AG04450 (cell line): Measurements from ENCODE around the gene GNB3. TPM values are rescaled to one million over a fixed set of nuclear protein-coding genes. Genes with fewer than 3 reads are reported as not detected.
A peak's percentile ranks its signal among the peaks of the same experiment; 100 is the strongest.
"Not testable (repeated sequence)": the region's sequence is repeated elsewhere in the genome, so short reads cannot be mapped to it uniquely, and the experiment has no call there.

Experiments
- CTCF ChIA-PET: fragments of 300-600, 350-600 bp; formaldehyde crosslinking; extraction: SDS; loops from one replicate; lab custom pipeline; 2022; ENCODE audit warnings: antibody characterized with exemption, inconsistent platforms; lab: Charles Lee
- POLR2A ChIA-PET: fragments of 350-600 bp; formaldehyde crosslinking; extraction: SDS; loops from one replicate; lab custom pipeline; 2021; ENCODE audit warnings: antibody characterized with exemption, inconsistent platforms; lab: Yijun Ruan, JAX
- DNase-seq: peaks from one replicate; pipeline ENCODE4 v3.0.0-alpha.2; 2011; ENCODE audit warnings: low read depth, low spot score
- H3K27ac ChIP-seq: one replicate; pipeline ENCODE4 v1.5.1; 2012; ENCODE audit warnings: low read depth, low read length, control low read depth
- H3K27me3 ChIP-seq: one replicate; pipeline ENCODE4 v1.6.0; 2012; ENCODE audit warnings: low read length; ENCODE audit not compliant: control insufficient read depth, insufficient read depth
- H3K4me3 ChIP-seq: 2 replicates; pipeline ENCODE4 v1.5.1; 2011; ENCODE audit warnings: mild to moderate bottlenecking, low read depth, low read length, control low read depth
- H3K9me3 ChIP-seq: 2 replicates; pipeline ENCODE4 v1.5.1; 2012; ENCODE audit warnings: low read length; ENCODE audit not compliant: control insufficient read depth, insufficient read depth
- polyA plus RNA-seq: library from polyadenylated mRNA; depleted of rRNA; stranded (reverse); fragments of >200 nt; gene quantifications from 2 replicates; pipeline ENCODE4 v1.2.3, GENCODE V29; 2011; rRNA removed
- TF ChIP-seq, protein P1 (sequence below): IDR thresholded peaks from 2 replicates; pipeline ENCODE4 v1.5.1; 2011; ENCODE audit warnings: low read depth, low read length, control low read depth, inconsistent platforms

Gene GNB3
- polyA plus RNA-seq, 1 experiment, result 3.6 TPM

DNA sequence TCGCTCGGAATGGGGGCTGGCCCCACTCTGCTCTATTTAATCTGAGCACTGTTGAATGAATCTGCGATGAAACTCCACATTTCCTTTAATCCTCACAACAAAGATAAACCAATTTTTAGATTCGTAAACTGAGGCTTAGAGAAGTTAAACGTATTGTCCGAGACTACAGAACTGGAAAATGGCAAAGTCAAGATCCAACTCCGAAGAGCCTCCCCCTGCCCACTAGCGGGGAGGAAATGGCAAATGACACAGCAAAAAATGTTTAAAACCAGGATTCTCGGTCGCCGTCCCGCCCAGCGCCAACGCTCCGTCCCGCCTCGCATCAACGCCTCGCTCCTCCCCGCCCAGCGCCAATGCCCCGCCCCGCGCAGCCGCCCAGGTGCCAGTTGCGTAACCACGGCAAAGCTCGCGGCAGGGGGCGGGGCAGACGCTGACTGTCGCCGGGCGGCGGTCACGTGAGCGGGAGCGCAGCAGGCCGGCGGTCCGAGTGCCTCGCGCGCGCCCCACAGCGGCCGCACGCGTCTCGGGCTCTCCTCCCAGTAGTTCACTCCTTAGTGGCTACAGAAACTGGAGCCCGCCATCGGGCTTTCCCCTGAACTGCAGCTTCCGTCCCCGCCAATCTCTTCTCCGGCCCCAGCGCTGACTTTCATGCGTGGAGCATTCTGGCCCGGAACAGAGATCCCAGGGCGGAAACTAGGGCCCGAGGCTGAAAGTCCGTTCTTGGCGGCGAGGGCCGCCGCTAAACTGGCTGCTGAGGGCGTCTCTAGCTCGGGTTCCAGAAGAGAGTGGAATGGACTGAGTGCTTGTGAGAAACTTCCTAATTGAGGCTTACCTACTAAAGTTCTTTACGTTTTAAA lies 50.3 kb downstream of the GNB3 start:
- Histone ChIP-seq H3K4me3 (peak overlapping the region; percentile 59), H3K27ac (peak overlapping the region; percentile 94), H3K27me3 (no peaks in the 10 kb centered on the region), H3K9me3 (no peaks in the 10 kb centered on the region; the same call in 1 of the 2 replicates)
- TF ChIP-seq, protein P1, sequence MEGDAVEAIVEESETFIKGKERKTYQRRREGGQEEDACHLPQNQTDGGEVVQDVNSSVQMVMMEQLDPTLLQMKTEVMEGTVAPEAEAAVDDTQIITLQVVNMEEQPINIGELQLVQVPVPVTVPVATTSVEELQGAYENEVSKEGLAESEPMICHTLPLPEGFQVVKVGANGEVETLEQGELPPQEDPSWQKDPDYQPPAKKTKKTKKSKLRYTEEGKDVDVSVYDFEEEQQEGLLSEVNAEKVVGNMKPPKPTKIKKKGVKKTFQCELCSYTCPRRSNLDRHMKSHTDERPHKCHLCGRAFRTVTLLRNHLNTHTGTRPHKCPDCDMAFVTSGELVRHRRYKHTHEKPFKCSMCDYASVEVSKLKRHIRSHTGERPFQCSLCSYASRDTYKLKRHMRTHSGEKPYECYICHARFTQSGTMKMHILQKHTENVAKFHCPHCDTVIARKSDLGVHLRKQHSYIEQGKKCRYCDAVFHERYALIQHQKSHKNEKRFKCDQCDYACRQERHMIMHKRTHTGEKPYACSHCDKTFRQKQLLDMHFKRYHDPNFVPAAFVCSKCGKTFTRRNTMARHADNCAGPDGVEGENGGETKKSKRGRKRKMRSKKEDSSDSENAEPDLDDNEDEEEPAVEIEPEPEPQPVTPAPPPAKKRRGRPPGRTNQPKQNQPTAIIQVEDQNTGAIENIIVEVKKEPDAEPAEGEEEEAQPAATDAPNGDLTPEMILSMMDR, result peak; percentile 70
- DNase-seq, result peak; percentile 91
- ChIA-PET POLR2A (interaction anchor here (0.6 to 2.0 kb wide), 16 partner anchors 9 to 217 kb away, joined by 3 to 35 read pairs (median 4); partner anchors contain the start of genes C12orf57, C1S, GPR162 and LRRC23), CTCF (interaction anchor here (0.6 to 2.8 kb wide), 18 partner anchors 8 to 822 kb away, joined by 3 to 50 read pairs (median 5); partner anchors contain the start of genes LRRC23, SPSB2 and USP5)

DNA sequence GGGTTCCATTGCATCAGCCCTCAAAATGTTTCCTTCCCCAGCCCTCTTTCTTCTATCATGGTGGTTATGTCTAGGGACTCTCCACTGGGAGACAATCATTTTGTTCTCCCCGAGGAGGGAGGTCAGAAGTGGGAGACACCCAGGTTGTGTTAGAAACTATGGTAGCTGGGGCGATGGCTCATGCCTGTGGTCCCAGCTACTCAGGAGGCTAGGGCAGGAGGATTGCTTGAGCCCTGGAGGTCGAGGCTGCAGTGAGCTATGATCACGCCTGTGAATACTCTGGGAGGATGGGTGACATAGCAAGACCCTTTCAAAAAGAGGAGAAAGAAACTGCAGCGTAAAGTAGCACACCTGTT lies 50.9 kb downstream of the GNB3 start:
- CTCF ChIA-PET, result interaction anchor here (0.6 to 2.8 kb wide), 16 partner anchors 8 to 822 kb away, joined by 3 to 50 read pairs (median 6); partner anchors contain the start of genes LRRC23, SPSB2 and USP5
- POLR2A ChIA-PET, result interaction anchor here (0.6 to 2.0 kb wide), 15 partner anchors 9 to 169 kb away, joined by 3 to 35 read pairs (median 4); partner anchors contain the start of genes C12orf57, C1S, GPR162 and LRRC23
- DNase-seq, result no peak
- Histone ChIP-seq H3K9me3 (no peaks in the 10 kb centered on the region; the same call in 1 of the 2 replicates), H3K27ac (peak overlapping the region; percentile 89), H3K4me3 (peak overlapping the region; percentile 59), H3K27me3 (no peaks in the 10 kb centered on the region)
- TF ChIP-seq, protein P1, result no peak

DNA sequence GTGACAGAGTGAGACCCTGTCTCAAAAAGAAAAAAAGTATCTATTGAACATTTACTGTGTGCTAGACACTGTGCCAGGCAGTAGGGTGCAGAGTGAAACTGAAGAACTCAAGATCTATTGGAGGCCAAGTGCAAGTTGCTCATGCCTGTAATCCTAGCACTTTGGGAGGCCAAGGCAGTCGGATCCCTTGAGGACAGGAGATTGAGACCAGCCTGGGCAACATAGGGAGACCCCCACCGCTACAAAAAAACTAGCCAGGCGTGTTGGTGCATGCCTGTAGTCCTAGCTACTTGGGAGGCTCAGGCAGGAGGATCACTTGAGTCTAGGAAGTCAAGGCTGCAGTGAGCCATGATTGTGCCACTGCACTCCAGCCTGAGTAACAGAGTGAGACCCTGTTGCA lies 52.0 kb downstream of the GNB3 start:
- CTCF ChIA-PET, result interaction anchor here (2.0 to 2.8 kb wide), 2 partner anchors 13 to 22 kb away, joined by 21 to 50 read pairs; partner anchors contain the start of genes LRRC23 and SPSB2
- H3K27ac ChIP-seq, H3K4me3 ChIP-seq, POLR2A ChIA-PET, H3K27me3 ChIP-seq, H3K9me3 ChIP-seq, DNase-seq: not testable (repeated sequence)

DNA sequence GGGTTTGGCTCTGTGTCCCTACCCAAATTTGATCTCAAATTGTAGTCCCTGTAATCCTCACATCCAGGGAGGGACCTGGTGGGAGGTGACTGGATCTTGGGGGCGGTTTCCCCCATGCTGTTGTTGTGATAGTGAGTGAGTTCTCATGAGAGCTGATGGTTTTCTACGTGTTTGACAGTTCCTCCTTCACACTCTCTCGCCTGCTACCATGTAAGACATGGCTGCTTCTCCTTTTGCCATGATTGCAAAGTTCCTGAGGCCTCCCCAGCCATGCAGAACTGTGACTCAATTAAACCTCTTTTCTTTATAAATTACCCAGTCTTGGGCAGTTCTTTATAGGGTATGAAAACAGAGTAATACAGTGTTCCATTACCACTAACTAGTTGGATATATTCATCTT lies 53.6 kb downstream of the GNB3 start:
- TF ChIP-seq, protein P1, result no peak

More for the DNA sequence above, 53.6 kb downstream of the GNB3 start:
- Histone ChIP-seq H3K4me3 (no peak overlapping the region), H3K27me3 (no peaks in the 10 kb centered on the region), H3K9me3 (no peaks in the 10 kb centered on the region; the same call in 1 of the 2 replicates), H3K27ac (no peak overlapping the region)
- POLR2A ChIA-PET, result no interaction called here
- CTCF ChIA-PET, result interaction anchor here (1.3 to 1.4 kb wide), 2 partner anchors 22 to 30 kb away, joined by 5 to 6 read pairs; partner anchors contain the start of gene SPSB2
- no peak for DNase-seq

Other genes starting within 250 kb of the GNB3 start
- gene CHD4, start 233.5 kb upstream of the GNB3 start, polyA plus RNA-seq, result 86.3 and 119 TPM in 2 replicates
- gene LPAR5, start 205.0 kb upstream of the GNB3 start, polyA plus RNA-seq, result not detected in 2 replicates
- 0.41 and 0.64 TPM in 2 replicates for gene ACRBP, start 193.5 kb upstream of the GNB3 start, polyA plus RNA-seq
- gene ING4, start 177.8 kb upstream of the GNB3 start, polyA plus RNA-seq, result 58.6 and 66.6 TPM in 2 replicates
- gene ZNF384, start 151.6 kb upstream of the GNB3 start, polyA plus RNA-seq, result 39.3 and 44.3 TPM in 2 replicates
- gene PIANP, start 140.1 kb upstream of the GNB3 start, polyA plus RNA-seq, result 1.2 and 2.2 TPM in 2 replicates
- 93.2 and 104 TPM in 2 replicates for gene COPS7A, start 116.9 kb upstream of the GNB3 start, polyA plus RNA-seq
- 241 and 263 TPM in 2 replicates for gene MLF2, start 87.8 kb upstream of the GNB3 start, polyA plus RNA-seq
- gene PTMS, start 74.6 kb upstream of the GNB3 start, polyA plus RNA-seq, result 155 and 170 TPM in 2 replicates
- 0.11 and 0.33 TPM in 2 replicates for gene LAG3, start 68.4 kb upstream of the GNB3 start, polyA plus RNA-seq
- gene CD4, start 51.4 kb upstream of the GNB3 start, polyA plus RNA-seq, result 24.8 and 24.9 TPM in 2 replicates
- gene GPR162, start 19.1 kb upstream of the GNB3 start, polyA plus RNA-seq, result 5.2 and 7.6 TPM in 2 replicates
- 45.5 and 65.3 TPM in 2 replicates for gene P3H3, start 12.5 kb upstream of the GNB3 start, polyA plus RNA-seq
- 11.6 and 12.5 TPM in 2 replicates for gene CDCA3, start 10.4 kb downstream of the GNB3 start, polyA plus RNA-seq
- 47.1 and 54.8 TPM in 2 replicates for gene USP5, start 11.2 kb downstream of the GNB3 start, polyA plus RNA-seq
- 1,246 and 1,347 TPM in 2 replicates for gene TPI1, start 26.6 kb downstream of the GNB3 start, polyA plus RNA-seq
- 2.6 and 3.7 TPM in 2 replicates for gene SPSB2, start 32.4 kb downstream of the GNB3 start, polyA plus RNA-seq
- gene LRRC23, start 63.9 kb downstream of the GNB3 start, polyA plus RNA-seq, result 10.4 and 10.6 TPM in 2 replicates
- 25.4 and 27.5 TPM in 2 replicates for gene ENO2, start 73.7 kb downstream of the GNB3 start, polyA plus RNA-seq
- 11.2 and 21.4 TPM in 2 replicates for gene ATN1, start 87.0 kb downstream of the GNB3 start, polyA plus RNA-seq
- gene RNU7-1, start 102.9 kb downstream of the GNB3 start, polyA plus RNA-seq, result not detected in 2 replicates
- gene C12orf57, start 103.1 kb downstream of the GNB3 start, polyA plus RNA-seq, result 359 and 425 TPM in 2 replicates
- gene PTPN6, start 110.4 kb downstream of the GNB3 start, polyA plus RNA-seq, result 0.07 and 0.10 TPM in 2 replicates
- gene PHB2, start 129.7 kb downstream of the GNB3 start, polyA plus RNA-seq, result 242 and 255 TPM in 2 replicates
- gene EMG1, start 130.0 kb downstream of the GNB3 start, polyA plus RNA-seq, result 46.1 and 47.8 TPM in 2 replicates
- gene LPCAT3, start 177.6 kb downstream of the GNB3 start, polyA plus RNA-seq, result 36.0 and 37.6 TPM in 2 replicates
- gene C1S, start 219.8 kb downstream of the GNB3 start, polyA plus RNA-seq, result 406 and 458 TPM in 2 replicates